ENCODE results near the gene LRP8. TPM values are rescaled to one million over a fixed set of nuclear protein-coding genes. Genes with fewer than 3 reads are reported as not detected.

LRP8 gene
- total and polyA plus RNA-seq, 2 of the 13 experiments (the other 11 are each of a cell fraction or from before 2014, with no cell fraction given) = 17.3 to 17.4 TPM

DNA sequence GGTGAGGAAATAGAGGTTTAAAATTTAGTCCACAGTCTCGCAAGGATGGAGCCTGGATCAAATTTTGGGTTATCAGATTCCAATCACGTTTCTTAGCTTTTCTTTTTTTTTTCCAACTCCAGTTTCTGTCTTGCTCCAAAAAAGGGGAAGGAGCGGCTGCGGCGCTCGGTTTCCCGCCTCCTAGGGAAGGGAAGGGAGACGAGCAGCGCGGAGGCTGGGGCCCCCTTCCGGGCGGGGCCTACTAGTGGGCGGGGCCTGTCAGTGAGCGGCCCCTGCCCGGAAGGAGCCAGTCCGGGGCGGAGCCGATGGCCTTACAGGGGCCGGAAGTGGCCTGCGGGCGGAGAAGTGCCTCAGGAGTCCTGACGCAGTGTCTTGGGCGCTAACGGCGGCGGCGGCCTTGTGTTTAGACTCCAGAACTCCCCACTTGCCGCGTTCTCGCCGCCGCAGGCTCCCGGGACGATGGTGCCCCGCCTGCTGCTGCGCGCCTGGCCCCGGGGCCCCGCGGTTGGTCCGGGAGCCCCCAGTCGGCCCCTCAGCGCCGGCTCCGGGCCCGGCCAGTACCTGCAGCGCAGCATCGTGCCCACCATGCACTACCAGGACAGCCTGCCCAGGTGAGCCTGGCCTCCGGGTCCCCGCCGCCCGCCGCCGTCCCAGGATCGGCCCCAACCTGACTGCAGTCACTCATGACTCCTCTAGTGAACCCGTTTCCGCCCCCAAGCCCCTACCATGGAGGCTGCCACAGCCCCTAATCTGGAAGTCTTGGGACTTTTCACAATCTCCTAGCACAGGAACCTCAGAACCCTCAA, 131.2 kb downstream of the LRP8 start, which contains the start of gene CPT2 (continued):
- TF ChIP-seq, protein P1, sequence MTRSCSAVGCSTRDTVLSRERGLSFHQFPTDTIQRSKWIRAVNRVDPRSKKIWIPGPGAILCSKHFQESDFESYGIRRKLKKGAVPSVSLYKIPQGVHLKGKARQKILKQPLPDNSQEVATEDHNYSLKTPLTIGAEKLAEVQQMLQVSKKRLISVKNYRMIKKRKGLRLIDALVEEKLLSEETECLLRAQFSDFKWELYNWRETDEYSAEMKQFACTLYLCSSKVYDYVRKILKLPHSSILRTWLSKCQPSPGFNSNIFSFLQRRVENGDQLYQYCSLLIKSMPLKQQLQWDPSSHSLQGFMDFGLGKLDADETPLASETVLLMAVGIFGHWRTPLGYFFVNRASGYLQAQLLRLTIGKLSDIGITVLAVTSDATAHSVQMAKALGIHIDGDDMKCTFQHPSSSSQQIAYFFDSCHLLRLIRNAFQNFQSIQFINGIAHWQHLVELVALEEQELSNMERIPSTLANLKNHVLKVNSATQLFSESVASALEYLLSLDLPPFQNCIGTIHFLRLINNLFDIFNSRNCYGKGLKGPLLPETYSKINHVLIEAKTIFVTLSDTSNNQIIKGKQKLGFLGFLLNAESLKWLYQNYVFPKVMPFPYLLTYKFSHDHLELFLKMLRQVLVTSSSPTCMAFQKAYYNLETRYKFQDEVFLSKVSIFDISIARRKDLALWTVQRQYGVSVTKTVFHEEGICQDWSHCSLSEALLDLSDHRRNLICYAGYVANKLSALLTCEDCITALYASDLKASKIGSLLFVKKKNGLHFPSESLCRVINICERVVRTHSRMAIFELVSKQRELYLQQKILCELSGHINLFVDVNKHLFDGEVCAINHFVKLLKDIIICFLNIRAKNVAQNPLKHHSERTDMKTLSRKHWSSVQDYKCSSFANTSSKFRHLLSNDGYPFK (CRISPR knock-in tag; IDR thresholded peaks at IDR 0.05; ENCODE audit: borderline replicate concordance) = peak; percentile 45; the same call in 1 of the 2 replicates
- TF ChIP-seq, protein P2, sequence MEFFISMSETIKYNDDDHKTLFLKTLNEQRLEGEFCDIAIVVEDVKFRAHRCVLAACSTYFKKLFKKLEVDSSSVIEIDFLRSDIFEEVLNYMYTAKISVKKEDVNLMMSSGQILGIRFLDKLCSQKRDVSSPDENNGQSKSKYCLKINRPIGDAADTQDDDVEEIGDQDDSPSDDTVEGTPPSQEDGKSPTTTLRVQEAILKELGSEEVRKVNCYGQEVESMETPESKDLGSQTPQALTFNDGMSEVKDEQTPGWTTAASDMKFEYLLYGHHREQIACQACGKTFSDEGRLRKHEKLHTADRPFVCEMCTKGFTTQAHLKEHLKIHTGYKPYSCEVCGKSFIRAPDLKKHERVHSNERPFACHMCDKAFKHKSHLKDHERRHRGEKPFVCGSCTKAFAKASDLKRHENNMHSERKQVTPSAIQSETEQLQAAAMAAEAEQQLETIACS (CRISPR knock-in tag; IDR thresholded peaks at IDR 0.05) = no peak
- TF ChIP-seq NKX3-1 (CRISPR knock-in tag; IDR thresholded peaks at IDR 0.05) (no peak; the same call in 1 of the 2 replicates), RARA (CRISPR knock-in tag; IDR thresholded peaks at IDR 0.05) (no peak; the same call in 1 of the 2 replicates), GFI1 (CRISPR knock-in tag; IDR thresholded peaks at IDR 0.05; ENCODE audit: borderline replicate concordance) (peak; percentile 46; the same call in 1 of the 2 replicates), ZNF652 (CRISPR knock-in tag; IDR thresholded peaks at IDR 0.05; ENCODE audit: borderline replicate concordance, low read depth) (0 out of 2 replicates have a peak, but pooled peaks have one; percentile 27), EP300 (IDR thresholded peaks at IDR 0.05; ENCODE audit: low read depth in 2 of 2, low read length in 2 of 2) (peak in 1 of 2 experiments; percentile 27; a peak in 1 of 4 replicates), EP300 (CRISPR knock-in tag; IDR thresholded peaks at IDR 0.05; ENCODE audit: borderline replicate concordance) (no peak), MED13 (CRISPR knock-in tag; IDR thresholded peaks at IDR 0.05) (peak; percentile 71; the same call in 1 of the 2 replicates), MED1 (CRISPR knock-in tag; IDR thresholded peaks at IDR 0.05) (peak; percentile 20), FOXA1 (IDR thresholded peaks at IDR 0.05) (no peak), FOXA1 (CRISPR knock-in tag; IDR thresholded peaks at IDR 0.05) (no peak), ZNF343 (CRISPR knock-in tag; IDR thresholded peaks at IDR 0.05) (no peak; the same call in 1 of the 2 replicates), NR2F1 (CRISPR knock-in tag; IDR thresholded peaks at IDR 0.05) (no peak)
- TF ChIP-seq, protein P3, sequence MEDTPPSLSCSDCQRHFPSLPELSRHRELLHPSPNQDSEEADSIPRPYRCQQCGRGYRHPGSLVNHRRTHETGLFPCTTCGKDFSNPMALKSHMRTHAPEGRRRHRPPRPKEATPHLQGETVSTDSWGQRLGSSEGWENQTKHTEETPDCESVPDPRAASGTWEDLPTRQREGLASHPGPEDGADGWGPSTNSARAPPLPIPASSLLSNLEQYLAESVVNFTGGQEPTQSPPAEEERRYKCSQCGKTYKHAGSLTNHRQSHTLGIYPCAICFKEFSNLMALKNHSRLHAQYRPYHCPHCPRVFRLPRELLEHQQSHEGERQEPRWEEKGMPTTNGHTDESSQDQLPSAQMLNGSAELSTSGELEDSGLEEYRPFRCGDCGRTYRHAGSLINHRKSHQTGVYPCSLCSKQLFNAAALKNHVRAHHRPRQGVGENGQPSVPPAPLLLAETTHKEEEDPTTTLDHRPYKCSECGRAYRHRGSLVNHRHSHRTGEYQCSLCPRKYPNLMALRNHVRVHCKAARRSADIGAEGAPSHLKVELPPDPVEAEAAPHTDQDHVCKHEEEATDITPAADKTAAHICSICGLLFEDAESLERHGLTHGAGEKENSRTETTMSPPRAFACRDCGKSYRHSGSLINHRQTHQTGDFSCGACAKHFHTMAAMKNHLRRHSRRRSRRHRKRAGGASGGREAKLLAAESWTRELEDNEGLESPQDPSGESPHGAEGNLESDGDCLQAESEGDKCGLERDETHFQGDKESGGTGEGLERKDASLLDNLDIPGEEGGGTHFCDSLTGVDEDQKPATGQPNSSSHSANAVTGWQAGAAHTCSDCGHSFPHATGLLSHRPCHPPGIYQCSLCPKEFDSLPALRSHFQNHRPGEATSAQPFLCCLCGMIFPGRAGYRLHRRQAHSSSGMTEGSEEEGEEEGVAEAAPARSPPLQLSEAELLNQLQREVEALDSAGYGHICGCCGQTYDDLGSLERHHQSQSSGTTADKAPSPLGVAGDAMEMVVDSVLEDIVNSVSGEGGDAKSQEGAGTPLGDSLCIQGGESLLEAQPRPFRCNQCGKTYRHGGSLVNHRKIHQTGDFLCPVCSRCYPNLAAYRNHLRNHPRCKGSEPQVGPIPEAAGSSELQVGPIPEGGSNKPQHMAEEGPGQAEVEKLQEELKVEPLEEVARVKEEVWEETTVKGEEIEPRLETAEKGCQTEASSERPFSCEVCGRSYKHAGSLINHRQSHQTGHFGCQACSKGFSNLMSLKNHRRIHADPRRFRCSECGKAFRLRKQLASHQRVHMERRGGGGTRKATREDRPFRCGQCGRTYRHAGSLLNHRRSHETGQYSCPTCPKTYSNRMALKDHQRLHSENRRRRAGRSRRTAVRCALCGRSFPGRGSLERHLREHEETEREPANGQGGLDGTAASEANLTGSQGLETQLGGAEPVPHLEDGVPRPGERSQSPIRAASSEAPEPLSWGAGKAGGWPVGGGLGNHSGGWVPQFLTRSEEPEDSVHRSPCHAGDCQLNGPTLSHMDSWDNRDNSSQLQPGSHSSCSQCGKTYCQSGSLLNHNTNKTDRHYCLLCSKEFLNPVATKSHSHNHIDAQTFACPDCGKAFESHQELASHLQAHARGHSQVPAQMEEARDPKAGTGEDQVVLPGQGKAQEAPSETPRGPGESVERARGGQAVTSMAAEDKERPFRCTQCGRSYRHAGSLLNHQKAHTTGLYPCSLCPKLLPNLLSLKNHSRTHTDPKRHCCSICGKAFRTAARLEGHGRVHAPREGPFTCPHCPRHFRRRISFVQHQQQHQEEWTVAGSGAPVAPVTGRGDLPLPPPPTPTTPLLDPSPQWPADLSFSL (CRISPR knock-in tag; IDR thresholded peaks at IDR 0.05) = no peak
- TF ChIP-seq, protein P4, sequence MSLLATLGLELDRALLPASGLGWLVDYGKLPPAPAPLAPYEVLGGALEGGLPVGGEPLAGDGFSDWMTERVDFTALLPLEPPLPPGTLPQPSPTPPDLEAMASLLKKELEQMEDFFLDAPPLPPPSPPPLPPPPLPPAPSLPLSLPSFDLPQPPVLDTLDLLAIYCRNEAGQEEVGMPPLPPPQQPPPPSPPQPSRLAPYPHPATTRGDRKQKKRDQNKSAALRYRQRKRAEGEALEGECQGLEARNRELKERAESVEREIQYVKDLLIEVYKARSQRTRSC (CRISPR knock-in tag; IDR thresholded peaks at IDR 0.05; ENCODE audit: low read depth) = no peak
